HepG2 (cell line): Measurements from ENCODE around the gene RAB6B. TPM values are rescaled to one million over a fixed set of nuclear protein-coding genes. Genes with fewer than 3 reads are reported as not detected.

Source experiments
- ATAC-seq: fragments of 200-7000 bp; cut with Tn5 transposase; 3 replicates; pipeline ENCODE4 v1.9.1; 2020; ENCODE audit warnings: mild to moderate bottlenecking, moderate library complexity
- BruUV-seq: library from RNA; stranded (reverse); fragments of 400-500 nt; replicated peaks from 2 replicates; lab custom pipeline; 2021; lab: Mats Ljungman, UMichigan
- CTCF ChIA-PET: fragments of 300-600 bp; formaldehyde crosslinking; extraction: SDS; loops from one replicate; lab custom pipeline; 2021; ENCODE audit warnings: low total read pairs, inconsistent platforms, low intra/inter-chr PET ratio; lab: Yijun Ruan, JAX
- POLR2A ChIA-PET: fragments of 350-600 bp; sonication (Branson Sonifier 250); formaldehyde crosslinking; loops from one replicate; lab custom pipeline; 2020; ENCODE audit warnings: antibody characterized with exemption, inconsistent platforms; lab: Yijun Ruan, JAX
- DNase-seq: peaks from one replicate; pipeline ENCODE4 v3.0.0-alpha.2; 2015; ENCODE audit warnings: low spot score
- FAIRE-seq: peaks from 3 replicates; lab custom pipeline; 2011; peaks lifted over from hg19 to GRCh38; lab: Jason Lieb, UNC
- H2AFZ ChIP-seq: one replicate; pipeline ENCODE4 v1.6.1; 2011; ENCODE audit warnings: low read length, inconsistent platforms
- H3K27ac ChIP-seq: fragments of 300-600 bp; 3 replicates; pipeline ENCODE4 v1.8.0; 2011; ENCODE audit warnings: mixed run types, mild to moderate bottlenecking, mixed read lengths, low read length, inconsistent platforms; ENCODE audit not compliant: insufficient read depth; ENCODE audit errors: extremely low read length
- H3K27me3 ChIP-seq, 2 experiments: fragments of 200-600 bp in 1 of 2; 2 replicates in 1 of 2; 3 replicates in 1 of 2; pipeline versions ENCODE4 v1.6.0 to v1.8.0; 2011; ENCODE audit warnings: low read length in 2 of 2, mild to moderate bottlenecking in 2 of 2, moderate library complexity in 2 of 2, inconsistent platforms in 1 of 2; ENCODE audit not compliant: insufficient read depth in 2 of 2, control insufficient read depth in 1 of 2
- H3K36me3 ChIP-seq, 2 experiments: fragments of 200-600 bp in 1 of 2; replicated peaks in 1 of 2; 2 replicates in 1 of 2; 3 replicates in 1 of 2; pipeline versions ENCODE4 v1.5.1 to v1.8.0; 2011; ENCODE audit warnings: low read length in 2 of 2, inconsistent platforms in 1 of 2; ENCODE audit not compliant: insufficient read depth in 2 of 2, control insufficient read depth in 1 of 2
- H3K4me1 ChIP-seq: 2 replicates; pipeline ENCODE4 v1.5.1; 2012; ENCODE audit warnings: low read length, inconsistent platforms; ENCODE audit not compliant: insufficient read depth
- H3K4me2 ChIP-seq: 2 replicates; pipeline ENCODE4 v1.6.0; 2011; ENCODE audit warnings: low read depth, low read length, inconsistent platforms
- H3K4me3 ChIP-seq, 3 experiments: fragments of 200-600 bp in 1 of 3; sonication (generic), shearing (Covaris generic) in 1 of 3; replicated peaks in 1 of 3; 2 replicates each; pipeline ENCODE4 v1.5.1; 2011 to 2016; ENCODE audit warnings: low read length in 3 of 3, inconsistent platforms in 2 of 3, low read depth in 2 of 3, mild to moderate bottlenecking in 2 of 3, control low read depth in 1 of 3, mixed read lengths in 1 of 3; ENCODE audit not compliant: insufficient read depth in 1 of 3
- H3K79me2 ChIP-seq: one replicate; pipeline ENCODE4 v1.6.1; 2011; ENCODE audit warnings: low read length, inconsistent platforms; ENCODE audit not compliant: insufficient read depth
- H3K9ac ChIP-seq: 2 replicates; pipeline ENCODE4 v1.6.0; 2011; ENCODE audit warnings: mild to moderate bottlenecking, low read depth, low read length, inconsistent platforms; ENCODE audit not compliant: insufficient read depth
- H3K9me3 ChIP-seq: 2 replicates; pipeline ENCODE4 v1.5.1; 2012; ENCODE audit warnings: mild to moderate bottlenecking, low read length
- H4K20me1 ChIP-seq: 2 replicates; pipeline ENCODE4 v1.6.0; 2011; ENCODE audit warnings: inconsistent platforms, mild to moderate bottlenecking, low read length, moderate library complexity; ENCODE audit not compliant: insufficient read depth
- AKAP8 ChIP-seq: sonication (generic); formaldehyde crosslinking; IDR thresholded peaks from 2 replicates; pipeline ENCODE4 v1.5.1; 2020; ENCODE audit warnings: mild to moderate bottlenecking, missing genetic modification reagents
- GTF3A ChIP-seq: sonication (generic); formaldehyde crosslinking; conservative IDR thresholded peaks from 2 replicates; pipeline ENCODE4 v1.4.0; 2020; ENCODE audit warnings: mild to moderate bottlenecking, missing genetic modification reagents
- KLF15 ChIP-seq: sonication (generic); formaldehyde crosslinking; IDR thresholded peaks from 2 replicates; pipeline ENCODE4 v1.8.1; 2023; ENCODE audit warnings: borderline replicate concordance, mild to moderate bottlenecking, inconsistent platforms, missing genetic modification reagents, mixed read lengths
- MTF1 ChIP-seq: sonication (generic); formaldehyde crosslinking; IDR thresholded peaks from 2 replicates; pipeline ENCODE4 v1.5.0; 2020; ENCODE audit warnings: missing genetic modification reagents
- PATZ1 ChIP-seq: sonication (generic); formaldehyde crosslinking; IDR thresholded peaks from 2 replicates; pipeline ENCODE4 v1.4.0; 2020; ENCODE audit warnings: missing genetic modification reagents
- SCMH1 ChIP-seq: sonication (generic); formaldehyde crosslinking; IDR thresholded peaks from 2 replicates; pipeline ENCODE4 v1.9.0; 2021; ENCODE audit warnings: missing genetic modification reagents, mild to moderate bottlenecking, borderline replicate concordance
- TERF1 ChIP-seq: sonication (generic); formaldehyde crosslinking; IDR thresholded peaks from 2 replicates; pipeline ENCODE4 v1.8.0; 2022; ENCODE audit warnings: mild to moderate bottlenecking, missing genetic modification reagents, moderate library complexity
- TFAP4 ChIP-seq: sonication (generic); IDR thresholded peaks from 2 replicates; pipeline ENCODE4 v1.6.1; 2016; ENCODE audit warnings: low read depth, borderline replicate concordance
- U2AF1 ChIP-seq: fragments of 200-400 bp; formaldehyde crosslinking; optimal IDR thresholded peaks from 2 replicates; pipeline ENCODE3; 2017; ENCODE audit warnings: mild to moderate bottlenecking, low read depth, low read length
- ZNF143 ChIP-seq: sonication (generic); formaldehyde crosslinking; IDR thresholded peaks from 2 replicates; pipeline ENCODE4 v1.4.0; 2020; ENCODE audit warnings: missing genetic modification reagents
- ZNF251 ChIP-seq: sonication (generic); formaldehyde crosslinking; IDR thresholded peaks from 2 replicates; pipeline ENCODE4 v1.9.0; 2021; ENCODE audit warnings: mild to moderate bottlenecking, missing genetic modification reagents
- ZNF75D ChIP-seq: sonication (generic); formaldehyde crosslinking; IDR thresholded peaks from 2 replicates; pipeline ENCODE4 v1.8.1; 2023; ENCODE audit warnings: missing genetic modification reagents, mild to moderate bottlenecking, borderline replicate concordance
- ZSCAN21 ChIP-seq: sonication (generic); formaldehyde crosslinking; IDR thresholded peaks from 2 replicates; pipeline ENCODE4 v1.8.0; 2022; ENCODE audit warnings: mild to moderate bottlenecking, missing genetic modification reagents, moderate library complexity, borderline replicate concordance
- ZSCAN9 ChIP-seq: IDR thresholded peaks from 2 replicates; pipeline ENCODE4 v1.6.1; 2016; ENCODE audit warnings: borderline replicate concordance
- WGBS: methylation state at CpG from one replicate; pipeline ENCODE4 v1.1.6; 2017; ENCODE audit warnings: low lambda C conversion rate; 5-methylcytosine and 5-hydroxymethylcytosine counted together
- in situ Hi-C: cut with HindIII; loops from 2 replicates; pipeline ENCODE4 v1.10.0; 2017; ENCODE audit warnings: low pct_unique_long_range_greater_than_20kb; ENCODE audit not compliant: extremely low pct_ligation_motif_present
- intact Hi-C: fragments of 100-400 bp; cut with micrococcal nuclease; formaldehyde crosslinking; loops from one replicate; pipeline ENCODE4 v1.10.0; 2022; ENCODE audit not compliant: unreplicated experiment
- polyA plus RNA-seq, 8 experiments: library from polyadenylated mRNA; depleted of rRNA in 3 of 8; stranded (reverse) in 7 of 8; unstranded in 1 of 8; fragments of >200 nt; fragmentation: Illumina TruSeq in 4 of 8; extraction: Trizol in 4 of 8; gene quantifications; 2 replicates each; pipeline versions ENCODE4 v1.2.1 to v1.2.3, GENCODE V29; 2011 to 2016; ENCODE audit warnings: low read depth in 4 of 8, missing spikeins in 1 of 8, mixed read lengths in 1 of 8; ENCODE audit not compliant: insufficient read depth in 1 of 8
- total RNA-seq, 5 experiments: library from RNA; depleted of rRNA; stranded (reverse); fragments of >200 nt; fragmentation: Illumina TruSeq; extraction: Trizol; gene quantifications; 2 replicates each; pipeline ENCODE4 v1.2.3, GENCODE V29; 2016; ENCODE audit warnings: low read depth in 1 of 5

RAB6B gene
- total and polyA plus RNA-seq, 2 of the 13 experiments (the other 11 are each of a cell fraction or from before 2014, with no cell fraction given) = 0.16 TPM; not detected in 1

GRCh38 chr3:133862161-133862560 is 33.5 kb downstream of the RAB6B start:
- FAIRE-seq = no peak

More at GRCh38 chr3:133862161-133862560, 33.5 kb downstream of the RAB6B start:
- no peaks in the 10 kb centered on the region for H3K9me3 ChIP-seq
- no peaks in the 10 kb centered on the region for H3K4me1 ChIP-seq
- no peak for TF ChIP-seq ZNF251
- no peak for TF ChIP-seq ZSCAN21 (CRISPR knock-in tag)
- no peak for TF ChIP-seq GTF3A (CRISPR knock-in tag)
- no peak for TF ChIP-seq MTF1 (CRISPR knock-in tag)
- TF ChIP-seq AKAP8 (CRISPR knock-in tag) = no peak
- no peak for TF ChIP-seq ZSCAN9 (CRISPR knock-in tag)
- TF ChIP-seq ZNF143 (CRISPR knock-in tag) = no peak
- TF ChIP-seq TERF1 (CRISPR knock-in tag) = no peak
- no peak for TF ChIP-seq PATZ1 (CRISPR knock-in tag)
- TF ChIP-seq U2AF1 = no peak
- TF ChIP-seq TFAP4 = no peak
- no peak for TF ChIP-seq SCMH1 (CRISPR knock-in tag)
- TF ChIP-seq ZNF75D (CRISPR knock-in tag) = no peak
- no peak for TF ChIP-seq KLF15 (CRISPR knock-in tag)
- no peaks in the 10 kb centered on the region for H3K36me3 ChIP-seq
- peaks cover 2 to 54% of the 10 kb centered on the region in 2 experiments for H3K27me3 ChIP-seq
- no peak overlapping the region for H2AFZ ChIP-seq
- ChIA-PET POLR2A (no interaction called here), CTCF (no interaction called here)
- WGBS = 0% methylated on average over 4 of the region's 4 CpGs
- H4K20me1 ChIP-seq = no peaks in the 10 kb centered on the region
- no peak for DNase-seq
- no peak overlapping the region for H3K27ac ChIP-seq
- H3K79me2 ChIP-seq = no peaks in the 10 kb centered on the region
- in situ Hi-C loops (no loop called here), intact Hi-C loops (no loop called here)
- BruUV-seq = no TSS peak
- ATAC-seq = no peak
- no peak overlapping the region for H3K4me2 ChIP-seq
- H3K4me3 ChIP-seq = no peak overlapping the region
- no peak overlapping the region for H3K9ac ChIP-seq
